HEK293T (cell line): Measurements from ENCODE around the gene SHISAL1.

Source experiments
- BHLHE40 ChIP-seq: fragments of 450-650 bp; IDR thresholded peaks from 2 replicates; pipeline ENCODE4 v1.6.1; 2016; ENCODE audit warnings: mild to moderate bottlenecking, moderate library complexity, borderline replicate concordance
- CTBP1 ChIP-seq: fragments of 450-650 bp; IDR thresholded peaks from 2 replicates; pipeline ENCODE4 v1.6.1; 2016; ENCODE audit warnings: borderline replicate concordance
- ELF4 ChIP-seq: fragments of 450-650 bp; IDR thresholded peaks from 2 replicates; pipeline ENCODE4 v1.6.1; 2017; ENCODE audit warnings: antibody characterized with exemption
- FOXK2 ChIP-seq: fragments of 450-650 bp; IDR thresholded peaks from 2 replicates; pipeline ENCODE4 v1.6.1; 2016; ENCODE audit warnings: mild to moderate bottlenecking
- FOXM1 ChIP-seq: fragments of 450-650 bp; IDR thresholded peaks from 2 replicates; pipeline ENCODE4 v1.6.1; 2017; ENCODE audit warnings: mild to moderate bottlenecking, borderline replicate concordance
- HDGF ChIP-seq: fragments of 450-650 bp; IDR thresholded peaks from 2 replicates; pipeline ENCODE4 v1.6.1; 2017; ENCODE audit warnings: antibody characterized with exemption, borderline replicate concordance
- L3MBTL2 ChIP-seq: fragments of 450-650 bp; conservative IDR thresholded peaks from 2 replicates; pipeline ENCODE4 v1.6.1; 2016; ENCODE audit warnings: mild to moderate bottlenecking
- LEF1 ChIP-seq: fragments of 450-650 bp; IDR thresholded peaks from 2 replicates; pipeline ENCODE4 v1.6.1; 2017; ENCODE audit warnings: mild to moderate bottlenecking, borderline replicate concordance
- NFRKB ChIP-seq: fragments of 450-650 bp; IDR thresholded peaks from 2 replicates; pipeline ENCODE4 v1.6.1; 2016; ENCODE audit warnings: mild to moderate bottlenecking, moderate library complexity
- SP1 ChIP-seq: fragments of 450-650 bp; IDR thresholded peaks from 2 replicates; pipeline ENCODE4 v1.6.1; 2017
- SUZ12 ChIP-seq: fragments of 450-650 bp; IDR thresholded peaks from 2 replicates; pipeline ENCODE4 v1.6.1; 2016; ENCODE audit warnings: mild to moderate bottlenecking
- TARDBP ChIP-seq: fragments of 450-650 bp; IDR thresholded peaks from 2 replicates; pipeline ENCODE4 v1.6.1; 2016
- TF ChIP-seq, protein P1 (sequence below): fragments of 450-650 bp; IDR thresholded peaks from 2 replicates; pipeline ENCODE4 v1.6.1; 2016

DNA sequence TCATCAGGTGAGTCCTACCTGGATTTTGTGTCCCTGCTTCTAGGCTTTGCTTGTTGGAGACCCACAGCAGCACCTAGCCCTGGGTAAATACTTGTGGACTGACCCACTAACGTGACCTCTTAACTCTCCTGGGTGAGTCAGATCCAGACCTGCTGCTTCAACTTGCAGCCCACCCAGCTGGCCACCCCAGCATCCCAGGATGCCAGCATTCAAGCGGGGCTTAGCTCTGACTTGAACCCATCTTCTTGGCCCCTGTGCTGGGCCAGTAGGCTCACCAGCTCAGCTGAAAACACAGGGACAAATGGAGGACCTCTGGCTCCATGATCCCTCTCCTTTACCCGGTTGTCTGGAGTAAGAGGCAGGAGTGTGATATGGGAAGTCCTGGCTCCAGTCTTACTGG, 98.6 kb downstream of the SHISAL1 start:
- TF ChIP-seq HDGF: no peak
- no peak for TF ChIP-seq SUZ12
- TF ChIP-seq ELF4: no peak
- TF ChIP-seq TARDBP: no peak
- no peak for TF ChIP-seq NFRKB
- no peak for TF ChIP-seq SP1
- no peak for TF ChIP-seq BHLHE40
- TF ChIP-seq FOXK2: no peak
- TF ChIP-seq CTBP1: no peak
- TF ChIP-seq, protein P1, sequence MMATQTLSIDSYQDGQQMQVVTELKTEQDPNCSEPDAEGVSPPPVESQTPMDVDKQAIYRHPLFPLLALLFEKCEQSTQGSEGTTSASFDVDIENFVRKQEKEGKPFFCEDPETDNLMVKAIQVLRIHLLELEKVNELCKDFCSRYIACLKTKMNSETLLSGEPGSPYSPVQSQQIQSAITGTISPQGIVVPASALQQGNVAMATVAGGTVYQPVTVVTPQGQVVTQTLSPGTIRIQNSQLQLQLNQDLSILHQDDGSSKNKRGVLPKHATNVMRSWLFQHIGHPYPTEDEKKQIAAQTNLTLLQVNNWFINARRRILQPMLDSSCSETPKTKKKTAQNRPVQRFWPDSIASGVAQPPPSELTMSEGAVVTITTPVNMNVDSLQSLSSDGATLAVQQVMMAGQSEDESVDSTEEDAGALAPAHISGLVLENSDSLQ: no peak
- TF ChIP-seq FOXM1: no peak
- no peak for TF ChIP-seq LEF1
- no peak for TF ChIP-seq L3MBTL2
